Measurements from ENCODE around the gene IFFO2. TPM values are rescaled to one million over a fixed set of nuclear protein-coding genes. Genes with fewer than 3 reads are reported as not detected.
A peak's percentile ranks its signal among the peaks of the same experiment; 100 is the strongest.

Gene IFFO2
- total and polyA plus RNA-seq, 2 donors (not counting 1 experiment from before 2014, with no cell fraction given) = 5.8 to 10.4 TPM

- Histone ChIP-seq H3K36me3 (ENCODE audit: control insufficient read depth, insufficient read depth, low read length) (no peaks in the 10 kb centered on the region), H3K79me2 (ENCODE audit: control insufficient read depth, insufficient read depth, low read length) (peaks cover 34% of the 10 kb centered on the region), H3K4me2 (ENCODE audit: extremely low read depth, insufficient read depth, low read length) (no peak overlapping the region), H3K9me3 (ENCODE audit: control insufficient read depth, insufficient read depth, low read depth, low read length) (no peaks in the 10 kb centered on the region), H3K4me1 (ENCODE audit: control insufficient read depth, extremely low read depth, insufficient read depth, low read length) (peaks cover 20% of the 10 kb centered on the region), H4K20me1 (ENCODE audit: control insufficient read depth, extremely low read depth, insufficient read depth, low read length) (no peaks in the 10 kb centered on the region), H3K27me3 (ENCODE audit: control insufficient read depth, insufficient read depth, low read length) (no peaks in the 10 kb centered on the region), H3K4me3 (replicated peaks in 1 of 4; ENCODE audit: control extremely low read depth in 1 of 4, insufficient read depth in 1 of 4, low read depth in 3 of 4, low read length in 4 of 4) (no peak overlapping the region), H3K27ac (ENCODE audit: insufficient read depth, low read length) (peak overlapping the region; percentile 4), H3K9ac (ENCODE audit: insufficient read depth, low read length) (no peak overlapping the region), H2AFZ (ENCODE audit: low read length) (no peak overlapping the region)
- TF ChIP-seq EZH2 (IDR thresholded peaks at IDR 0.05; ENCODE audit: low read length, missing control alignments) = no peak
- TF ChIP-seq, protein P1, sequence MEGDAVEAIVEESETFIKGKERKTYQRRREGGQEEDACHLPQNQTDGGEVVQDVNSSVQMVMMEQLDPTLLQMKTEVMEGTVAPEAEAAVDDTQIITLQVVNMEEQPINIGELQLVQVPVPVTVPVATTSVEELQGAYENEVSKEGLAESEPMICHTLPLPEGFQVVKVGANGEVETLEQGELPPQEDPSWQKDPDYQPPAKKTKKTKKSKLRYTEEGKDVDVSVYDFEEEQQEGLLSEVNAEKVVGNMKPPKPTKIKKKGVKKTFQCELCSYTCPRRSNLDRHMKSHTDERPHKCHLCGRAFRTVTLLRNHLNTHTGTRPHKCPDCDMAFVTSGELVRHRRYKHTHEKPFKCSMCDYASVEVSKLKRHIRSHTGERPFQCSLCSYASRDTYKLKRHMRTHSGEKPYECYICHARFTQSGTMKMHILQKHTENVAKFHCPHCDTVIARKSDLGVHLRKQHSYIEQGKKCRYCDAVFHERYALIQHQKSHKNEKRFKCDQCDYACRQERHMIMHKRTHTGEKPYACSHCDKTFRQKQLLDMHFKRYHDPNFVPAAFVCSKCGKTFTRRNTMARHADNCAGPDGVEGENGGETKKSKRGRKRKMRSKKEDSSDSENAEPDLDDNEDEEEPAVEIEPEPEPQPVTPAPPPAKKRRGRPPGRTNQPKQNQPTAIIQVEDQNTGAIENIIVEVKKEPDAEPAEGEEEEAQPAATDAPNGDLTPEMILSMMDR (conservative IDR thresholded peaks at IDR 0.05 in 1 of 2, IDR thresholded peaks at IDR 0.05 in 1 of 2; ENCODE audit: low read depth in 1 of 2, low read length in 2 of 2) = no peak
- DNase-seq (ENCODE audit: low read depth in 2 of 2) = no peak
These were observed 18.3 kb downstream of the IFFO2 start for GRCh38 chr1:18938008-18938706.

GRCh38 chr1:18937539-18937938 lies 18.9 kb downstream of the IFFO2 start:
- Histone ChIP-seq H3K4me1 (ENCODE audit: control insufficient read depth, extremely low read depth, insufficient read depth, low read length) (peaks cover 20% of the 10 kb centered on the region), H3K9me3 (ENCODE audit: control insufficient read depth, insufficient read depth, low read depth, low read length) (no peaks in the 10 kb centered on the region), H3K79me2 (ENCODE audit: control insufficient read depth, insufficient read depth, low read length) (peaks cover 30% of the 10 kb centered on the region), H3K4me2 (ENCODE audit: extremely low read depth, insufficient read depth, low read length) (no peak overlapping the region), H2AFZ (ENCODE audit: low read length) (no peak overlapping the region), H3K27me3 (ENCODE audit: control insufficient read depth, insufficient read depth, low read length) (no peaks in the 10 kb centered on the region), H3K4me3 (replicated peaks in 1 of 4; ENCODE audit: control extremely low read depth in 1 of 4, insufficient read depth in 1 of 4, low read depth in 3 of 4, low read length in 4 of 4) (no peak overlapping the region), H3K27ac (ENCODE audit: insufficient read depth, low read length) (no peak overlapping the region), H3K36me3 (ENCODE audit: control insufficient read depth, insufficient read depth, low read length) (no peaks in the 10 kb centered on the region), H4K20me1 (ENCODE audit: control insufficient read depth, extremely low read depth, insufficient read depth, low read length) (no peaks in the 10 kb centered on the region), H3K9ac (ENCODE audit: insufficient read depth, low read length) (no peak overlapping the region)
- no peak for DNase-seq (ENCODE audit: low read depth in 2 of 2)
- no peak for TF ChIP-seq EZH2 (IDR thresholded peaks at IDR 0.05; ENCODE audit: low read length, missing control alignments)
- TF ChIP-seq, protein P1 (conservative IDR thresholded peaks at IDR 0.05 in 1 of 2, IDR thresholded peaks at IDR 0.05 in 1 of 2; ENCODE audit: low read depth in 1 of 2, low read length in 2 of 2) = no peak

GRCh38 chr1:18936814-18937481 lies 19.5 kb downstream of the IFFO2 start:
- Histone ChIP-seq H2AFZ (ENCODE audit: low read length) (no peak overlapping the region), H3K27ac (ENCODE audit: insufficient read depth, low read length) (no peak overlapping the region), H3K79me2 (ENCODE audit: control insufficient read depth, insufficient read depth, low read length) (peaks cover 25% of the 10 kb centered on the region), H3K4me3 (replicated peaks in 1 of 4; ENCODE audit: control extremely low read depth in 1 of 4, insufficient read depth in 1 of 4, low read depth in 3 of 4, low read length in 4 of 4) (no peak overlapping the region), H3K9me3 (ENCODE audit: control insufficient read depth, insufficient read depth, low read depth, low read length) (no peaks in the 10 kb centered on the region), H3K36me3 (ENCODE audit: control insufficient read depth, insufficient read depth, low read length) (no peaks in the 10 kb centered on the region), H3K27me3 (ENCODE audit: control insufficient read depth, insufficient read depth, low read length) (no peaks in the 10 kb centered on the region), H3K4me1 (ENCODE audit: control insufficient read depth, extremely low read depth, insufficient read depth, low read length) (peaks cover 18% of the 10 kb centered on the region), H4K20me1 (ENCODE audit: control insufficient read depth, extremely low read depth, insufficient read depth, low read length) (no peaks in the 10 kb centered on the region), H3K9ac (ENCODE audit: insufficient read depth, low read length) (no peak overlapping the region), H3K4me2 (ENCODE audit: extremely low read depth, insufficient read depth, low read length) (no peak overlapping the region)
- no peak for DNase-seq (ENCODE audit: low read depth in 2 of 2)
- TF ChIP-seq, protein P1 (conservative IDR thresholded peaks at IDR 0.05 in 1 of 2, IDR thresholded peaks at IDR 0.05 in 1 of 2; ENCODE audit: low read depth in 1 of 2, low read length in 2 of 2) = no peak
- TF ChIP-seq EZH2 (IDR thresholded peaks at IDR 0.05; ENCODE audit: low read length, missing control alignments) = no peak
